H9 (cell line): ENCODE measurements around the gene SH3RF2. TPM values are rescaled to one million over a fixed set of nuclear protein-coding genes. Genes with fewer than 3 reads are reported as not detected.

ENCODE experiments used
- DNase-seq: peaks from one replicate; pipeline ENCODE4 v3.0.0-alpha.2; 2017
- H2AFZ ChIP-seq: one replicate; pipeline ENCODE4 v1.6.1; 2013; ENCODE audit warnings: mild to moderate bottlenecking, low read length, control low read depth, moderate library complexity
- H2AK5ac ChIP-seq: 2 replicates; pipeline ENCODE4 v1.6.1; 2013; ENCODE audit warnings: low read length, control low read depth, mixed read lengths; ENCODE audit not compliant: insufficient read length
- H2BK120ac ChIP-seq: one replicate; pipeline ENCODE4 v1.6.1; 2013; ENCODE audit warnings: low read depth, mild to moderate bottlenecking, low read length, control low read depth, inconsistent platforms; ENCODE audit not compliant: poor library complexity, severe bottlenecking
- H2BK12ac ChIP-seq: 2 replicates; pipeline ENCODE4 v1.6.1; 2013; ENCODE audit warnings: low read length, control low read depth, mixed read lengths, low read depth; ENCODE audit not compliant: insufficient read length
- H2BK15ac ChIP-seq: 2 replicates; pipeline ENCODE4 v1.6.1; 2013; ENCODE audit warnings: low read depth, low read length, control low read depth
- H2BK20ac ChIP-seq: one replicate; pipeline ENCODE4 v1.6.1; 2013; ENCODE audit warnings: low read depth, mild to moderate bottlenecking, low read length, control low read depth, inconsistent platforms; ENCODE audit not compliant: poor library complexity, severe bottlenecking
- H2BK5ac ChIP-seq: 2 replicates; pipeline ENCODE4 v1.6.1; 2013; ENCODE audit warnings: low read length, control low read depth, mixed read lengths; ENCODE audit not compliant: insufficient read length
- H3K14ac ChIP-seq: 2 replicates; pipeline ENCODE4 v1.6.1; 2013; ENCODE audit warnings: low read length, control low read depth; ENCODE audit not compliant: insufficient read depth
- H3K18ac ChIP-seq: 2 replicates; pipeline ENCODE4 v1.6.1; 2013; ENCODE audit warnings: low read depth, mild to moderate bottlenecking, mixed read lengths, low read length, control low read depth; ENCODE audit not compliant: insufficient read length
- H3K23ac ChIP-seq: 2 replicates; pipeline ENCODE4 v1.6.1; 2013; ENCODE audit warnings: low read length, control low read depth, mixed read lengths, low read depth; ENCODE audit not compliant: insufficient read length
- H3K23me2 ChIP-seq: 2 replicates; pipeline ENCODE4 v1.6.1; 2013; ENCODE audit warnings: low read depth, mild to moderate bottlenecking, mixed read lengths, low read length, control low read depth; ENCODE audit not compliant: insufficient read length, poor library complexity, severe bottlenecking
- H3K27ac ChIP-seq: 2 replicates; pipeline ENCODE4 v1.5.1; 2013; ENCODE audit warnings: low read length, control low read depth, mixed read lengths, low read depth; ENCODE audit not compliant: insufficient read length
- H3K27me3 ChIP-seq: 2 replicates; pipeline ENCODE4 v1.6.1; 2013; ENCODE audit warnings: low read length, control low read depth, inconsistent platforms; ENCODE audit not compliant: insufficient read depth
- H3K4ac ChIP-seq: 2 replicates; pipeline ENCODE4 v1.6.1; 2013; ENCODE audit warnings: low read depth, mild to moderate bottlenecking, control low read depth, inconsistent platforms, low read length, moderate library complexity
- H3K4me1 ChIP-seq: 2 replicates; pipeline ENCODE4 v1.6.1; 2013; ENCODE audit warnings: low read length, control low read depth, inconsistent platforms; ENCODE audit not compliant: insufficient read depth
- H3K4me2 ChIP-seq: 2 replicates; pipeline ENCODE4 v1.6.1; 2013; ENCODE audit warnings: low read length, control low read depth, mixed read lengths; ENCODE audit not compliant: insufficient read length, insufficient read depth
- H3K56ac ChIP-seq: 2 replicates; pipeline ENCODE4 v1.6.1; 2013; ENCODE audit warnings: low read depth, mild to moderate bottlenecking, mixed read lengths, low read length, control low read depth; ENCODE audit not compliant: insufficient read length
- H3K79me1 ChIP-seq: 2 replicates; pipeline ENCODE4 v1.6.1; 2013; ENCODE audit warnings: low read depth, mild to moderate bottlenecking, moderate library complexity, low read length, control low read depth, inconsistent platforms; ENCODE audit not compliant: insufficient read depth, poor library complexity, severe bottlenecking
- H3K79me2 ChIP-seq: 2 replicates; pipeline ENCODE4 v1.6.1; 2013; ENCODE audit warnings: low read length, control low read depth, inconsistent platforms; ENCODE audit not compliant: insufficient read depth
- H3K9ac ChIP-seq: 2 replicates; pipeline ENCODE4 v1.6.1; 2013; ENCODE audit warnings: low read length, control low read depth, mixed read lengths; ENCODE audit not compliant: insufficient read length; ENCODE audit errors: extremely low read depth
- H3K9me3 ChIP-seq: one replicate; pipeline ENCODE4 v1.6.1; 2013; ENCODE audit warnings: low read depth, low read length, inconsistent platforms; ENCODE audit not compliant: control insufficient read depth
- H3T11ph ChIP-seq: one replicate; pipeline ENCODE4 v1.6.1; 2013; ENCODE audit warnings: mild to moderate bottlenecking, low read length, control low read depth, inconsistent platforms
- H4K20me1 ChIP-seq: one replicate; pipeline ENCODE4 v1.6.1; 2013; ENCODE audit not compliant: control insufficient read depth, insufficient read length, insufficient read depth
- H4K5ac ChIP-seq: 2 replicates; pipeline ENCODE4 v1.6.1; 2013; ENCODE audit warnings: low read depth, mild to moderate bottlenecking, mixed read lengths, low read length, control low read depth; ENCODE audit not compliant: insufficient read length
- H4K8ac ChIP-seq: replicated peaks from 2 replicates; pipeline ENCODE4 v1.6.1; 2013; ENCODE audit warnings: low read length, control low read depth, mixed read lengths, low read depth; ENCODE audit not compliant: insufficient read length
- H4K91ac ChIP-seq: 2 replicates; pipeline ENCODE4 v1.6.1; 2013; ENCODE audit warnings: low read depth, mild to moderate bottlenecking, moderate library complexity, mixed read lengths, low read length, control low read depth; ENCODE audit not compliant: insufficient read length
- H3K27ac Mint-ChIP-seq, 3 experiments: 2 replicates in 2 of 3; 3 replicates in 1 of 3; pipeline ENCODE4 v1.8.0; 2020 to 2021; ENCODE audit warnings: mixed read lengths in 3 of 3, mild to moderate bottlenecking in 1 of 3, moderate library complexity in 1 of 3
- H3K27me3 Mint-ChIP-seq: 2 replicates; pipeline ENCODE4 v1.8.0; 2021; ENCODE audit warnings: low read depth, mild to moderate bottlenecking, moderate library complexity, mixed read lengths
- H3K36me3 Mint-ChIP-seq, 3 experiments: 2 replicates in 2 of 3; 3 replicates in 1 of 3; pipeline ENCODE4 v1.8.0; 2020 to 2021; ENCODE audit warnings: low read depth in 3 of 3, mixed read lengths in 3 of 3; ENCODE audit not compliant: insufficient read depth in 1 of 3
- H3K4me1 Mint-ChIP-seq, 2 experiments: 2 replicates each; pipeline ENCODE4 v1.8.0; 2020; ENCODE audit warnings: mixed read lengths in 2 of 2
- H3K4me3 Mint-ChIP-seq, 2 experiments: 2 replicates in 1 of 2; 3 replicates in 1 of 2; pipeline ENCODE4 v1.8.0; 2020 to 2021; ENCODE audit warnings: mild to moderate bottlenecking in 2 of 2, mixed read lengths in 2 of 2, moderate library complexity in 1 of 2
- H3K9me3 Mint-ChIP-seq, 2 experiments: 2 replicates in 1 of 2; 3 replicates in 1 of 2; pipeline ENCODE4 v1.8.0; 2020; ENCODE audit warnings: mild to moderate bottlenecking in 2 of 2, mixed read lengths in 2 of 2, moderate library complexity in 1 of 2
- CTCF ChIP-seq: fragments of 200-600 bp; sonication (generic); conservative IDR thresholded peaks from 3 replicates; pipeline ENCODE4 v1.8.0; 2021; ENCODE audit warnings: antibody characterized with exemption, mild to moderate bottlenecking
- WGBS: extraction: QIAGEN DNeasy Blood & Tissue Kit; methylation state at CpG from one replicate; pipeline ENCODE4 v1.1.7; 2013; ENCODE audit warnings: missing lambda C conversion rate, low lambda C conversion rate, mixed read lengths; ENCODE audit not compliant: insufficient read length; ENCODE audit errors: extremely low coverage; 5-methylcytosine and 5-hydroxymethylcytosine counted together
- total RNA-seq: library from RNA; stranded (reverse); gene quantifications from 2 replicates; pipeline ENCODE4 v1.2.1, GENCODE V29; 2021

The SH3RF2 gene
- total RNA-seq, 1 experiment from 2014 or later: 0.66 TPM

- H3K4me3 Mint-ChIP-seq: no peak overlapping the region; a peak in 1 of 5 replicates
Observed at GRCh38 chr5:145949474-145949873, 13.1 kb downstream of the SH3RF2 start.

More at GRCh38 chr5:145949474-145949873, 13.1 kb downstream of the SH3RF2 start:
- H4K20me1 ChIP-seq: no peaks in the 10 kb centered on the region
- H3K79me2 ChIP-seq: no peaks in the 10 kb centered on the region
- H3K79me1 ChIP-seq: no peaks in the 10 kb centered on the region
- no peak overlapping the region for H4K5ac ChIP-seq
- H3K4me2 ChIP-seq: no peak overlapping the region
- no peak overlapping the region for H3K56ac ChIP-seq
- H3K14ac ChIP-seq: no peak overlapping the region
- H3K9ac ChIP-seq: no peak overlapping the region
- Mint-ChIP-seq H3K27ac (peak overlapping the region in 1 of 3 experiments; percentile 80; a peak in 1 of 7 replicates), H3K27me3 (no peaks in the 10 kb centered on the region; the same call in 1 of the 2 replicates), H3K36me3 (no peaks in the 10 kb centered on the region), H3K4me1 (peaks cover 17 to 20% of the 10 kb centered on the region in 2 experiments), H3K9me3 (no peaks in the 10 kb centered on the region)
- no peak overlapping the region for H2BK15ac ChIP-seq
- no peaks in the 10 kb centered on the region for H3K23me2 ChIP-seq
- no peak overlapping the region for H3K27ac ChIP-seq
- H2BK120ac ChIP-seq: no peak overlapping the region
- no peak overlapping the region for H4K91ac ChIP-seq
- no peaks in the 10 kb centered on the region for H3K4me1 ChIP-seq
- no peak overlapping the region for H3K18ac ChIP-seq
- H2BK20ac ChIP-seq: no peak overlapping the region
- no peak overlapping the region for H3K4ac ChIP-seq
- H2BK12ac ChIP-seq: no peak overlapping the region
- H3K27me3 ChIP-seq: no peaks in the 10 kb centered on the region
- no peak overlapping the region for H4K8ac ChIP-seq
- no peaks in the 10 kb centered on the region for H3K9me3 ChIP-seq
- DNase-seq: no peak
- H2AK5ac ChIP-seq: no peak overlapping the region
- no peak overlapping the region for H3K23ac ChIP-seq
- H2BK5ac ChIP-seq: no peak overlapping the region
- WGBS: no CpG with 5 or more reads among the region's 2 CpGs
- H2AFZ ChIP-seq: no peak overlapping the region
- no peak overlapping the region for H3T11ph ChIP-seq
- no peak for TF ChIP-seq CTCF
